Bronchial epithelial cell (primary cell): ENCODE results near the gene NXPE4. TPM values are rescaled to one million over a fixed set of nuclear protein-coding genes. Genes with fewer than 3 reads are reported as not detected.

Experiments
- DNase-seq: peaks from one replicate; pipeline ENCODE4 v3.0.0-alpha.2; 2010; ENCODE audit warnings: low read depth
- FAIRE-seq: peaks from 2 replicates; lab custom pipeline; 2011; peaks lifted over from hg19 to GRCh38; lab: Jason Lieb, UNC
- H3K27me3 ChIP-seq: 2 replicates; pipeline ENCODE4 v1.5.1; 2011; ENCODE audit warnings: low read length; ENCODE audit not compliant: control insufficient read depth, insufficient read depth
- H3K36me3 ChIP-seq: 2 replicates; pipeline ENCODE4 v1.5.1; 2011; ENCODE audit warnings: low read length; ENCODE audit not compliant: control insufficient read depth, insufficient read depth
- H3K4me3 ChIP-seq: 2 replicates; pipeline ENCODE4 v1.5.1; 2011; ENCODE audit warnings: mild to moderate bottlenecking, low read depth, low read length, control low read depth
- CTCF ChIP-seq: IDR thresholded peaks from 2 replicates; pipeline ENCODE4 v1.5.1; 2011; ENCODE audit warnings: mild to moderate bottlenecking, moderate library complexity, low read length, control low read depth, inconsistent platforms; ENCODE audit not compliant: insufficient read depth, severe bottlenecking
- total RNA-seq: library from RNA; depleted of rRNA; stranded (reverse); fragments of >200 nt; gene quantifications from 2 replicates; pipeline ENCODE4 v1.2.1, GENCODE V29; 2014

NXPE4 gene
- total RNA-seq, 1 donor from 2014 or later: not detected

DNA sequence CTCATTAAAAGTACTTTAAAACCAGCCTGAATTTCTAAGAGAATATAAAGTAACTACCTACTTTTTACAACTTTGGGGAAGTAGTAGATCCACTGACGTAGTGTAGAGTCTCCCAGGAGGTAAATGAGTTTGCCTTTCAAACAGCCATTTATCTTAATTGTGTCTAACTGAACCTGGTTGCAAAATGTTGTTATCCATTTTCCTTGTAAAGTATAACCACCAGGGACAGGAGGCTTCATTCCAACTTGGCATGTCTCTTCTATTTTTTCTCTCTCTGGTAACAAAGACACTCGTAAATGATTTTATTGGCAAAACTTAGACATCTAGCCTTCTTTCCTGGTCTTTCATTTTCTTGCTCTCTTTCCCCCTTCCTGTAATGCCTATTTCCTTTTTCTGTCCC lies 72.8 kb downstream of the NXPE4 start:
- Histone ChIP-seq H3K4me3 (no peak overlapping the region), H3K27me3 (no peaks in the 10 kb centered on the region), H3K36me3 (no peaks in the 10 kb centered on the region)
- no peak for DNase-seq
- FAIRE-seq: no peak
- no peak for TF ChIP-seq CTCF

Other genes starting within 250 kb of the NXPE4 start
- gene C11orf71, start 195.3 kb downstream of the NXPE4 start, total RNA-seq: 2.1 and 3.5 TPM in 2 replicates
- gene RBM7, start 195.1 kb downstream of the NXPE4 start, total RNA-seq: 36.4 and 37.9 TPM in 2 replicates
- gene REXO2, start 156.3 kb downstream of the NXPE4 start, total RNA-seq: 143 and 160 TPM in 2 replicates
- not detected in 2 replicates for gene NXPE1, start 35.9 kb downstream of the NXPE4 start, total RNA-seq
- not detected in 2 replicates for gene NXPE2, start 82.7 kb upstream of the NXPE4 start, total RNA-seq